ENCODE results near the gene PEX5L.

DNA sequence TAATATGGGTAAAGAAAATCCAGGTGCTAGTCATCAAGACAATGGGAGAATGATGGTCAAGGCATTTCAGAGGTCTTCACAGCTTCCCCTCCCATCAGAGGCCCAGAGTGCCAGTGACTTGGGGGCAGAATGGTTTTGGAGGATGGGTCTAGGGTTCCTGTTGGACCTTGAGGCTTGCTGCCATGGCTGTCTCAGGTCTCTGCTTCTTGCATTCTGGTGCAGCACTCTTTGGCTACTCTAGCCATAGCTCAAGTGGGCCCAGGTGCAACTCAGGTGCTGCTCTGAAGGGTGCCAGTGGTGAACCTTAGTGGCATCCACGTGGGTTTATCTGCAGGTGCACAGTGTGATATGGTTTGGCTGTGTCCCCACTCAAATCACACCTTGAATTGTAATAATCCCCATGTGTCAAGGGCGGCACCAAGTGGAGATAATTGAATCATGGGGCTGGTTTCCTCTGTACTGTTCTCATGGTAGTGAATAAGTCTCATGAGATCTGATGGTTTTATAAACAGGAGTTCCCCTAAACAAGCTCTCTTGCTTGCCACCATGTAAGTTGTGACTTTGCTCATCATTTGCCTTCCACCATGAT, 48.5 kb upstream of the PEX5L start:
- no peak for TF ChIP-seq POLR2AphosphoS5 (IDR thresholded peaks at IDR 0.05)
- TF ChIP-seq, protein P1, sequence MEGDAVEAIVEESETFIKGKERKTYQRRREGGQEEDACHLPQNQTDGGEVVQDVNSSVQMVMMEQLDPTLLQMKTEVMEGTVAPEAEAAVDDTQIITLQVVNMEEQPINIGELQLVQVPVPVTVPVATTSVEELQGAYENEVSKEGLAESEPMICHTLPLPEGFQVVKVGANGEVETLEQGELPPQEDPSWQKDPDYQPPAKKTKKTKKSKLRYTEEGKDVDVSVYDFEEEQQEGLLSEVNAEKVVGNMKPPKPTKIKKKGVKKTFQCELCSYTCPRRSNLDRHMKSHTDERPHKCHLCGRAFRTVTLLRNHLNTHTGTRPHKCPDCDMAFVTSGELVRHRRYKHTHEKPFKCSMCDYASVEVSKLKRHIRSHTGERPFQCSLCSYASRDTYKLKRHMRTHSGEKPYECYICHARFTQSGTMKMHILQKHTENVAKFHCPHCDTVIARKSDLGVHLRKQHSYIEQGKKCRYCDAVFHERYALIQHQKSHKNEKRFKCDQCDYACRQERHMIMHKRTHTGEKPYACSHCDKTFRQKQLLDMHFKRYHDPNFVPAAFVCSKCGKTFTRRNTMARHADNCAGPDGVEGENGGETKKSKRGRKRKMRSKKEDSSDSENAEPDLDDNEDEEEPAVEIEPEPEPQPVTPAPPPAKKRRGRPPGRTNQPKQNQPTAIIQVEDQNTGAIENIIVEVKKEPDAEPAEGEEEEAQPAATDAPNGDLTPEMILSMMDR (IDR thresholded peaks at IDR 0.05), result no peak
- no peak for TF ChIP-seq POLR2A (IDR thresholded peaks at IDR 0.05)

Data from gastroesophageal sphincter (tissue), 3 donors.